ENCODE results near the gene GNL3.

DNA sequence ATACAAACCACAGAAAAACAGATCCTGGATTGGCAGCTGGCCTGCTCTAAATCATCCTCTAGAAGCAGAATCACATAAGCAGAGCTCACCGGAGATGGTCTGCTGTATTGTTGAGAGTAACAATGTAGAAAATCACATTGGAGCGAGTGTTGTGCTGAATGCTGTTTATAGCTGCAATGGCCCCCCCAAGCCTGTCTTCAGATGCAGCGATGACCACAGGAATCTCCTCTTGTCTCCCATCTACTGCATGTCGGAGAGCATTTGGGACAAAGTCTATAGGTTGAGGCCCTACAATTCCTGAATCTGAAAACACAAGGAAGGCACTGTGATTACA is 11.8 kb downstream of the GNL3 start:
- TF ChIP-seq, protein P1, sequence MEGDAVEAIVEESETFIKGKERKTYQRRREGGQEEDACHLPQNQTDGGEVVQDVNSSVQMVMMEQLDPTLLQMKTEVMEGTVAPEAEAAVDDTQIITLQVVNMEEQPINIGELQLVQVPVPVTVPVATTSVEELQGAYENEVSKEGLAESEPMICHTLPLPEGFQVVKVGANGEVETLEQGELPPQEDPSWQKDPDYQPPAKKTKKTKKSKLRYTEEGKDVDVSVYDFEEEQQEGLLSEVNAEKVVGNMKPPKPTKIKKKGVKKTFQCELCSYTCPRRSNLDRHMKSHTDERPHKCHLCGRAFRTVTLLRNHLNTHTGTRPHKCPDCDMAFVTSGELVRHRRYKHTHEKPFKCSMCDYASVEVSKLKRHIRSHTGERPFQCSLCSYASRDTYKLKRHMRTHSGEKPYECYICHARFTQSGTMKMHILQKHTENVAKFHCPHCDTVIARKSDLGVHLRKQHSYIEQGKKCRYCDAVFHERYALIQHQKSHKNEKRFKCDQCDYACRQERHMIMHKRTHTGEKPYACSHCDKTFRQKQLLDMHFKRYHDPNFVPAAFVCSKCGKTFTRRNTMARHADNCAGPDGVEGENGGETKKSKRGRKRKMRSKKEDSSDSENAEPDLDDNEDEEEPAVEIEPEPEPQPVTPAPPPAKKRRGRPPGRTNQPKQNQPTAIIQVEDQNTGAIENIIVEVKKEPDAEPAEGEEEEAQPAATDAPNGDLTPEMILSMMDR (IDR thresholded peaks at IDR 0.05), result no peak
- no peak for TF ChIP-seq POLR2A (IDR thresholded peaks at IDR 0.05)

All from esophagus squamous epithelium (tissue), 4 donors.